ENCODE measurements around the gene FOXN1.

Gene FOXN1

GRCh38 chr17:28576758-28577465, 70.8 kb downstream of the FOXN1 start, which contains the start of gene ALDOC:
TSS of gene ALDOC (minus strand) at chr17:28576895. CDS start at chr17:28575532, 1,363 bp downstream.
- peak; percentile 97 for DNase-seq

- DNase-seq = no peak
Measured at GRCh38 chr17:28577466-28577824, 71.3 kb downstream of the FOXN1 start.

GRCh38 chr17:28578246-28579195, 72.4 kb downstream of the FOXN1 start:
- no peak for DNase-seq

GRCh38 chr17:28579526-28579925, 73.4 kb downstream of the FOXN1 start:
- no peak for DNase-seq

GRCh38 chr17:28580959-28581358, 74.8 kb downstream of the FOXN1 start:
- no peak for DNase-seq

GRCh38 chr17:28582513-28582912, 76.4 kb downstream of the FOXN1 start:
- no peak for DNase-seq

- DNase-seq = no peak
Measured at GRCh38 chr17:28584434-28584833, 78.3 kb downstream of the FOXN1 start.

GRCh38 chr17:28585851-28586250, 79.7 kb downstream of the FOXN1 start:
- no peak for DNase-seq

Measured in hematopoietic multipotent progenitor cell treated with erythropoietin and hydrocortisone succinate and interleukin-3 and kit ligand, for 8 days (in vitro differentiated cells).